ENCODE results near the gene PCDHGA1.

DNA sequence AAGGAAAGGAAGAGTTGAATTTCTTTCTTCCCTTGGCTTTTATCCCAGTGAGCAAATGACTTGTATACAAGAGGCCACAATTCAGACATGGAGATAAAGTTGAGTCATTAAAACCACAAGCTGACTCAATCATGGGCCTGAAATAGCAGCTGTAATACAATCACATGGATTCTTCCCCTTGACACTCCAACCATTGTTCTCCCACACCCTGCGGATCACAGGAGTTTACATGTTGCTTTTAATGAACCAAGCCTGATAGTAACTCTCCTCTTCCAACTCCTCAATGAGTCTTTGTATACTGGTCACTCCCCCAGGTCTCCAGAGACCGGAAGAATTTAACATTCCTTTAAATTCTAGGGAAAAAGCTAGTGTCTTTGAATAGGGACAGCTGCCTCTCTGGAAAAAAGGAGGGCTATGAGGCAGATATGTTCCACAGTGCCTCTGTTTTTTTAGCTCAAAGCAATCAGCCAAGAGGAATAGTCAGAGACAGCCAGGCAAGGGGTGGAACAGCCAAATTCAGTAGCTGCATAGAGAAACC is 191.0 kb downstream of the PCDHGA1 start:
- TF ChIP-seq, protein P1, sequence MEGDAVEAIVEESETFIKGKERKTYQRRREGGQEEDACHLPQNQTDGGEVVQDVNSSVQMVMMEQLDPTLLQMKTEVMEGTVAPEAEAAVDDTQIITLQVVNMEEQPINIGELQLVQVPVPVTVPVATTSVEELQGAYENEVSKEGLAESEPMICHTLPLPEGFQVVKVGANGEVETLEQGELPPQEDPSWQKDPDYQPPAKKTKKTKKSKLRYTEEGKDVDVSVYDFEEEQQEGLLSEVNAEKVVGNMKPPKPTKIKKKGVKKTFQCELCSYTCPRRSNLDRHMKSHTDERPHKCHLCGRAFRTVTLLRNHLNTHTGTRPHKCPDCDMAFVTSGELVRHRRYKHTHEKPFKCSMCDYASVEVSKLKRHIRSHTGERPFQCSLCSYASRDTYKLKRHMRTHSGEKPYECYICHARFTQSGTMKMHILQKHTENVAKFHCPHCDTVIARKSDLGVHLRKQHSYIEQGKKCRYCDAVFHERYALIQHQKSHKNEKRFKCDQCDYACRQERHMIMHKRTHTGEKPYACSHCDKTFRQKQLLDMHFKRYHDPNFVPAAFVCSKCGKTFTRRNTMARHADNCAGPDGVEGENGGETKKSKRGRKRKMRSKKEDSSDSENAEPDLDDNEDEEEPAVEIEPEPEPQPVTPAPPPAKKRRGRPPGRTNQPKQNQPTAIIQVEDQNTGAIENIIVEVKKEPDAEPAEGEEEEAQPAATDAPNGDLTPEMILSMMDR (IDR thresholded peaks at IDR 0.05; ENCODE audit: low read length) = no peak
- no peak for TF ChIP-seq EZH2 (optimal IDR thresholded peaks at IDR 0.05; ENCODE audit: low read depth, low read length)
- no peak for TF ChIP-seq EZH2phosphoT487 (IDR thresholded peaks at IDR 0.05; ENCODE audit: low read length)
